HG03103 (cell line): Measurements from ENCODE around the gene CARM1.
"Not testable (repeated sequence)": the region's sequence is repeated elsewhere in the genome, so short reads cannot be mapped to it uniquely, and the experiment has no call there.

Experiments used
- ATAC-seq: cut with Tn5 transposase; IDR thresholded peaks from one replicate; pipeline ENCODE4 v1.9.1; 2021; ENCODE audit warnings: low read depth; ENCODE audit not compliant: unreplicated experiment

The CARM1 gene

GRCh38 chr19:10927730-10928562, 56.6 kb downstream of the CARM1 start:
- no peak for ATAC-seq

- peak; percentile 66 for ATAC-seq
Observed at GRCh38 chr19:10928563-10929401, 57.4 kb downstream of the CARM1 start, which contains the start of the genes TIMM29 and YIPF2. Gene TIMM29 (plus strand): TSS chr19:10928811. CDS start chr19:10928823, 12 bp downstream. Gene YIPF2 (minus strand): TSS chr19:10928639. CDS start chr19:10928410, 229 bp downstream.

- ATAC-seq, result no peak
Observed at GRCh38 chr19:10929402-10929794, 58.0 kb downstream of the CARM1 start.

GRCh38 chr19:10935371-10936059, 64.2 kb downstream of the CARM1 start:
- no peak for ATAC-seq

GRCh38 chr19:10936661-10937084, 65.3 kb downstream of the CARM1 start:
- ATAC-seq, result no peak

GRCh38 chr19:10941649-10942048, 70.3 kb downstream of the CARM1 start:
- not testable (repeated sequence) for ATAC-seq

GRCh38 chr19:10943412-10943811, 72.1 kb downstream of the CARM1 start:
- not testable (repeated sequence) for ATAC-seq

- ATAC-seq, result no peak
Observed at GRCh38 chr19:10945264-10945663, 73.9 kb downstream of the CARM1 start.

- ATAC-seq, result no peak
Observed at GRCh38 chr19:10946958-10947657, 75.8 kb downstream of the CARM1 start.

GRCh38 chr19:10952809-10953208, 81.5 kb downstream of the CARM1 start:
- no peak for ATAC-seq

- not testable (repeated sequence) for ATAC-seq
Observed at GRCh38 chr19:10959277-10959968, 88.1 kb downstream of the CARM1 start.

- ATAC-seq, result peak; percentile 69
Observed at GRCh38 chr19:10960314-10961072, 89.1 kb downstream of the CARM1 start, which contains the start of gene SMARCA4. Gene SMARCA4 (plus strand): TSS chr19:10961030. CDS start chr19:10984152, 23,122 bp downstream.

GRCh38 chr19:10961073-10961860, 89.9 kb downstream of the CARM1 start:
- ATAC-seq, result peak; percentile 22

GRCh38 chr19:10962863-10963262, 91.5 kb downstream of the CARM1 start:
- no peak for ATAC-seq

- no peak for ATAC-seq
Observed at GRCh38 chr19:10963865-10964264, 92.5 kb downstream of the CARM1 start.

GRCh38 chr19:10964903-10965302, 93.5 kb downstream of the CARM1 start:
- ATAC-seq, result no peak

- no peak for ATAC-seq
Observed at GRCh38 chr19:10965398-10965797, 94.0 kb downstream of the CARM1 start.

GRCh38 chr19:10966809-10967208, 95.5 kb downstream of the CARM1 start:
- no peak for ATAC-seq
